ENCODE results near the gene MINDY4. TPM values are rescaled to one million over a fixed set of nuclear protein-coding genes. Genes with fewer than 3 reads are reported as not detected.

The MINDY4 gene
- 5.5 and 5.6 TPM in 2 replicates for total RNA-seq (2013; cell fraction: nucleolus; rRNA removed)
- total RNA-seq (2014; rRNA removed) (0.71 and 0.90 TPM in 2 replicates), total RNA-seq (2014; rRNA removed; fragmentation: Illumina TruSeq; extraction: Trizol) (0.55 and 0.67 TPM in 2 replicates), total RNA-seq (2021) (0.38 and 0.51 TPM in 2 replicates), polyA plus RNA-seq (2011; rRNA removed) (0.22 and 0.34 TPM in 2 replicates), polyA plus RNA-seq (2014; fragmentation: Illumina TruSeq; extraction: Trizol) (0.52 and 0.72 TPM in 2 replicates), polyA plus RNA-seq (2014; fragmentation: Nextera tagmentation; extraction: Ambion mirVana) (under 1 TPM; 0.10 to 0.15 TPM), polyA plus RNA-seq (2014; rRNA removed) (0.42 and 0.48 TPM in 2 replicates), polyA plus RNA-seq (2016; fragmentation: Nextera tagmentation; extraction: Ambion mirVana) (under 1 TPM; 0.31 to 0.48 TPM), polyA minus RNA-seq (2011; rRNA and poly(A)+ RNA removed) (0.37 and 0.52 TPM in 2 replicates), Bru-seq, nascent RNA (percentile 42 among the genes with signal in this experiment), BruChase-seq, experiment 1, labeled RNA remaining after a 6-hour chase (percentile 41 among the genes with signal in this experiment), BruChase-seq, experiment 2, labeled RNA remaining after a 2-hour chase (percentile 41 among the genes with signal in this experiment)
- polyA plus RNA-seq (2011; ENCODE audit: low read depth): 0.54 TPM
- polyA plus RNA-seq (2011; cell fraction: cytosol; rRNA removed): 0.36 and 0.37 TPM in 2 replicates
- polyA plus RNA-seq (2011; cell fraction: nucleus; rRNA removed): 0.57 and 0.69 TPM in 2 replicates
- 0.23 and 0.44 TPM in 2 replicates for polyA plus RNA-seq (2012)
- polyA minus RNA-seq (2011; cell fraction: cytosol; rRNA and poly(A)+ RNA removed): not detected in 2 replicates
- 0.60 and 1.3 TPM in 2 replicates for polyA minus RNA-seq (2011; cell fraction: nucleus; rRNA and poly(A)+ RNA removed)
- long read RNA-seq, experiment 1, partial matches to known transcripts: 3 of 4 reads
- long read RNA-seq, experiment 1, other reads (novel, unspliced or antisense): 1 of 4 reads
- long read RNA-seq, experiment 2, partial matches to known transcripts: 5 of 7 reads
- long read RNA-seq, experiment 2, other reads (novel, unspliced or antisense): 2 of 7 reads

- Histone ChIP-seq H3K4me1 (ENCODE audit: control insufficient read depth, insufficient read depth, low read length) (peaks cover 3% of the 10 kb centered on the region; the same call in 1 of the 2 replicates), H3K9me3 (replicated peaks; ENCODE audit: control insufficient read depth, insufficient read depth, low read length) (no peaks in the 10 kb centered on the region), H3K27me3 (replicated peaks in 1 of 2; ENCODE audit: control insufficient read depth in 2 of 2, insufficient read depth in 2 of 2, low read length in 1 of 2) (no peaks in the 10 kb centered on the region), H3K4me2 (ENCODE audit: control insufficient read depth, insufficient read depth) (peak within 1 kb of the TSS; percentile 93), H3K27ac (ENCODE audit: control insufficient read depth, insufficient read depth) (0 out of 2 replicates have a peak within 1 kb of the TSS, but pooled peaks have one; percentile 37), H4K20me1 (ENCODE audit: control insufficient read depth, insufficient read depth) (no peaks in the 10 kb centered on the region), H3K4me3 (peak within 1 kb of the TSS; percentile 82), H3K36me3 (ENCODE audit: control insufficient read depth in 2 of 2, insufficient read depth in 2 of 2, low read length in 1 of 2) (no peaks in the 10 kb centered on the region), H3K9ac (ENCODE audit: control insufficient read depth, insufficient read depth, low read length) (peak within 1 kb of the TSS; percentile 75), H2AFZ (ENCODE audit: control insufficient read depth, low read depth, low read length) (peak within 1 kb of the TSS; percentile 90), H3K79me2 (ENCODE audit: control insufficient read depth, insufficient read depth, low read length) (no peaks in the 10 kb centered on the region)
- no peak for DNase-seq (ENCODE audit: low read depth, low spot score)
- intact Hi-C loops (cut with micrococcal nuclease; ENCODE audit: unreplicated experiment) (no loop called here), in situ Hi-C loops (cut with MboI) (no loop called here)
- WGBS (ENCODE audit: insufficient coverage, insufficient replicate concordance, low lambda C conversion rate, missing lambda C conversion rate): 3% methylated on average over 51 of the region's 62 CpGs
- CTCF ChIA-PET: interaction anchor here (0.5 to 1.0 kb wide), 3 partner anchors 9 to 203 kb away, joined by 3 to 4 read pairs (median 3); no protein-coding TSS in a partner anchor
- no TSS peak for BruUV-seq (replicated peaks)
- peak; percentile 95 for ATAC-seq
- no peak for FAIRE-seq
- SMC1A ChIA-PET (ENCODE audit: uncharacterized antibody, unreplicated experiment): interaction anchor here (1.1 kb wide), 1 partner anchor 28 kb away, joined by 3 read pairs; no protein-coding TSS in a partner anchor
- RAD21 ChIA-PET (ENCODE audit: unreplicated experiment): interaction anchor here (1.4 kb wide), 1 partner anchor 28 kb away, joined by 3 read pairs; no protein-coding TSS in a partner anchor
- POLR2A ChIA-PET: no interaction called here
- peak; percentile 63 for TF ChIP-seq BMI1 (IDR thresholded peaks at IDR 0.05; ENCODE audit: borderline replicate concordance)
- no peak for TF ChIP-seq EP300 (IDR thresholded peaks at IDR 0.05; ENCODE audit: borderline replicate concordance in 1 of 2, control insufficient read depth in 1 of 2, low read depth in 2 of 2, low read length in 2 of 2)
- no peak for TF ChIP-seq SMARCA5 (IDR thresholded peaks at IDR 0.05)
- peak; percentile 93 for TF ChIP-seq YY1 (IDR thresholded peaks at IDR 0.05; ENCODE audit: low read depth, low read length)
- TF ChIP-seq IKZF1 (conservative IDR thresholded peaks at IDR 0.05): peak; percentile 53
- TF ChIP-seq HCFC1 (IDR thresholded peaks at IDR 0.05; ENCODE audit: low read length): peak; percentile 70
- peak; percentile 88 for TF ChIP-seq CREB1 (IDR thresholded peaks at IDR 0.05; ENCODE audit: low read depth)
- TF ChIP-seq, protein P1, sequence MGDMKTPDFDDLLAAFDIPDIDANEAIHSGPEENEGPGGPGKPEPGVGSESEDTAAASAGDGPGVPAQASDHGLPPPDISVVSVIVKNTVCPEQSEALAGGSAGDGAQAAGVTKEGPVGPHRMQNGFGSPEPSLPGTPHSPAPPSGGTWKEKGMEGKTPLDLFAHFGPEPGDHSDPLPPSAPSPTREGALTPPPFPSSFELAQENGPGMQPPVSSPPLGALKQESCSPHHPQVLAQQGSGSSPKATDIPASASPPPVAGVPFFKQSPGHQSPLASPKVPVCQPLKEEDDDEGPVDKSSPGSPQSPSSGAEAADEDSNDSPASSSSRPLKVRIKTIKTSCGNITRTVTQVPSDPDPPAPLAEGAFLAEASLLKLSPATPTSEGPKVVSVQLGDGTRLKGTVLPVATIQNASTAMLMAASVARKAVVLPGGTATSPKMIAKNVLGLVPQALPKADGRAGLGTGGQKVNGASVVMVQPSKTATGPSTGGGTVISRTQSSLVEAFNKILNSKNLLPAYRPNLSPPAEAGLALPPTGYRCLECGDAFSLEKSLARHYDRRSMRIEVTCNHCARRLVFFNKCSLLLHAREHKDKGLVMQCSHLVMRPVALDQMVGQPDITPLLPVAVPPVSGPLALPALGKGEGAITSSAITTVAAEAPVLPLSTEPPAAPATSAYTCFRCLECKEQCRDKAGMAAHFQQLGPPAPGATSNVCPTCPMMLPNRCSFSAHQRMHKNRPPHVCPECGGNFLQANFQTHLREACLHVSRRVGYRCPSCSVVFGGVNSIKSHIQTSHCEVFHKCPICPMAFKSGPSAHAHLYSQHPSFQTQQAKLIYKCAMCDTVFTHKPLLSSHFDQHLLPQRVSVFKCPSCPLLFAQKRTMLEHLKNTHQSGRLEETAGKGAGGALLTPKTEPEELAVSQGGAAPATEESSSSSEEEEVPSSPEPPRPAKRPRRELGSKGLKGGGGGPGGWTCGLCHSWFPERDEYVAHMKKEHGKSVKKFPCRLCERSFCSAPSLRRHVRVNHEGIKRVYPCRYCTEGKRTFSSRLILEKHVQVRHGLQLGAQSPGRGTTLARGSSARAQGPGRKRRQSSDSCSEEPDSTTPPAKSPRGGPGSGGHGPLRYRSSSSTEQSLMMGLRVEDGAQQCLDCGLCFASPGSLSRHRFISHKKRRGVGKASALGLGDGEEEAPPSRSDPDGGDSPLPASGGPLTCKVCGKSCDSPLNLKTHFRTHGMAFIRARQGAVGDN (IDR thresholded peaks at IDR 0.05): no peak
- peak; percentile 56; the same call in 1 of the 2 replicates for TF ChIP-seq GABPA (IDR thresholded peaks at IDR 0.05; ENCODE audit: low read depth)
- TF ChIP-seq STAT1 (conservative IDR thresholded peaks at IDR 0.05): no peak
- TF ChIP-seq BHLHE40 (IDR thresholded peaks at IDR 0.05; ENCODE audit: borderline replicate concordance in 1 of 2, low read depth in 2 of 2, low read length in 1 of 2): 0 out of 4 replicates have a peak, but pooled peaks of 1 of the 2 experiments have one; percentile 40
- TF ChIP-seq SIX5 (IDR thresholded peaks at IDR 0.05; ENCODE audit: low read depth, low read length, severe bottlenecking): peak; percentile 70
- peak; percentile 38; the same call in 1 of the 2 replicates for TF ChIP-seq MXI1 (IDR thresholded peaks at IDR 0.05; ENCODE audit: low read depth, low read length)
- peak; percentile 36; the same call in 1 of the 2 replicates for TF ChIP-seq GATAD2B (conservative IDR thresholded peaks at IDR 0.05; ENCODE audit: low read depth)
These were observed at the start of gene MINDY4 for GRCh38 chr7:30771174-30771879. MINDY4 (plus strand) TSS chr7:30771417; CDS start chr7:30771494, 77 bp downstream.
